ENCODE results near the gene UACA.
"Not testable (repeated sequence)": the region's sequence is repeated elsewhere in the genome, so short reads cannot be mapped to it uniquely, and the experiment has no call there.

Gene UACA

DNA sequence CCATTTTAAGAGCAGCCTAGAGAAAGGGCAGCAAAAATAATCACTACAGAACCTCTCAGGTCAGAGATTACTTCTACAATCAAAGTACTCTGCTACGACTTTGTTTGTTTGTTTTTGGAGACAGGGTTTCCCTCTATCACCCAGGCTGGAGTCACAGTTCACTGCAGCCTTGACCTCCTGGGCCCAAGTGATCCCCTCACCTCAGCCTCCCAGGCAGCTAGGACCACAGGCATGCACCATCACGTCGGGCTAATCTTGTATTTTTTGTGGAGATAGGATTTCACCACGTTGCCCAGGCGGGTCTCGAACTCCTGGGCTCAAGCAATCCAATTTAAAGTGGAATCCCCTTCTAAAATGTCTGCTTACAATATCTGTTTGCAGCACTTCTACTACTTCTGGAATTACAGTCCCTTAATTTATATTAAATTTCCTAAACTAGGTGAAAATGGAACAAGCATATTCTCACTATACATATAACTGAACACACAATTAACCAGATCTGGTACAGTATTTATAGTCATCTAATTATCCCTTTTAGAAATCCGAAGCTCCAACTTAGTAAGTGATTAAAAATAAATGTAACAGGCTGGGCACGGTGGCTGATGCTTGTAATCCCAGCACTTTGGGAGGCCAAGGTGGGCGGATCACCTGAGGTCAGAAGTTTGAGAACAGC lies 4.4 kb downstream of the UACA start:
- DNase-seq (ENCODE audit: low read depth, low spot score): no peak

DNA sequence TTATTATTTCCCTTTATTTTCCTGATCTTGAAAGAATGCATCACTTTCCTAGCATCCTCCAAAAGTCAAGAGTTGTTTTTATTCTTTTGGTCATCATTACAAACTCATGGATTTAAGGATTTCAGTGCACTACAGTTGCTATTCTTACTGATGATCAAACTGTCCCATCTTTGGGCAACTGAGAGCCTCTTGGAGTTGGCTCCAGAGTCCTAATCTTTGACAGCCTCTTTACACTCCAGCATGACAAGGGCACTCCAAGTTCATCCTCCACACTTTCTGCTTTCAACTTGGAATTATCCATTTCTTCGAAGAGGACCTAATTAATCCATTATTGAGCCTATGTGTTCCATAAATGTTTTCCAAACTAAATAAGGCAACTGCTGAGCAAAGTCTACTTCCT lies 5.7 kb downstream of the UACA start:
- no peak for DNase-seq (ENCODE audit: low read depth, low spot score)

DNA sequence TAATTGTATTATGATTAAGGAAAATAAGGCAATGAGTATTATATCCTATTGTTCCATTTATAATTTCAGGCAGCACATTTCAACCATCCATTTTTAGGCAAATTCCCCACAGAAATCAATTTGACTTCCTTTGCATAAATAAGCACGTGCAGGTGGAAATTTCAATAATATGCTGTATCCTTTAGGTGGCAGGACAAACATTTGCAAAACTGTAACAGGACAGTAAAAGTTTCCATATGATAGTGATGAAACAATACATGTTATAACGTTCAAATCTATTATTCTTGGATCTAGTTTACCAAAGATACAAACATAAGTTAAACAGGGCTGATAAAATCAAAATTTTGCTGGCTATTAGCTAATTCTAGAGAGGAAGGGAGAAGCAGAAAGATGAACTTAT lies 8.5 kb downstream of the UACA start:
- no peak for DNase-seq (ENCODE audit: low read depth, low spot score)

DNA sequence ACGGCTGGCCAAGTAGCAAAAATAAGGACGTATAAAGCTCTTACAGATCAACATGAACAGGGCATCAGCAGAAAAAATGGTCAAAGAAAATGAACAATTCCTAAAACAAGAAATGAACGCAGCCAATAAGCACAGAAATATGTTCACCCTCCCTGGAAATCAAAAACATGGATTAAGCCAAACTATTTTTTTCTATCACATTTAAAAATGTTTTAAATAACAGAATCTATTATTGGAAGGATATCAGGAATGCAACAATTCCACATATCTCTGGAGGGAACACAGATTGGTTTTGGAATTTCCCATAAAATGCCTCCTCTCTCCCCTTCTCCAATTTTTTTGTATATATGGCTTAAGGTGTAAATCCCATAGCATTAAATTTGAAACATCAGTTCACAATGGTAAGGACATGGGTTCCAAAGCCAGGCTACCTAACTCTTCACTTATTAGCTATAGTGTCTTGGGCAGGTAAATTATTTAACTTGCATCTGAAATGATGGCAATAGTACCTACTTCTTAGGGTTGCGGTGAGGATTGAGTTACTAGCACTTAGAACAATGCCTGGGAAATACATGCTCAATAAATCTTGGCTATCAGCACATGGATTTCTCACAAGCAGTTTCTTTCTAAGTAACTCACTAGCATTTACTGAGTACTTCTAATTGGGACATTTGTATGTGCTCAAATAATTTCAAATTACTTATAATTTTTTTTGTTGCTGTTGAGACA lies 10.1 kb downstream of the UACA start:
- no peak for DNase-seq (ENCODE audit: low read depth, low spot score)

DNA sequence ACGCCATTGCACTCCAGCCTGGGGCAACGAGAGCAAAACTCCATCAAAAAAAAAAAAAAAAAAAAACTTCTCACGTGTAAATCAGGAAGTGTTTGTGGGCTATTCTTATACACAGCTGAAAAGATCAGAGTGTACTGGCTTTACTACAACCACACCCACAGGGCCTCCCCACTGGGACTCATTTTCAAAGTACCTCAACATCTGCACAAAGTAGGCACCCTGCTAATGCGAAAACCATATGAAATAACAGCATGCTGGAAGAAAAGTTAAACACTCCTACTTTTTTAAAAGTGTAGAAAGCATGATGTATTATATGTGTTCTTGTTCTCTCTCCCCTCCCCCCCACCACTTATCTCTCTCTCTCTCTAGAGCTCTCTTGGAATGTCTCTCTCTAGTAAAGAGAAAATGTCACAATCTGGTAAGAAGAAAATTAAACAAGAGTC lies 11.1 kb downstream of the UACA start:
- DNase-seq (ENCODE audit: low read depth, low spot score): no peak

DNA sequence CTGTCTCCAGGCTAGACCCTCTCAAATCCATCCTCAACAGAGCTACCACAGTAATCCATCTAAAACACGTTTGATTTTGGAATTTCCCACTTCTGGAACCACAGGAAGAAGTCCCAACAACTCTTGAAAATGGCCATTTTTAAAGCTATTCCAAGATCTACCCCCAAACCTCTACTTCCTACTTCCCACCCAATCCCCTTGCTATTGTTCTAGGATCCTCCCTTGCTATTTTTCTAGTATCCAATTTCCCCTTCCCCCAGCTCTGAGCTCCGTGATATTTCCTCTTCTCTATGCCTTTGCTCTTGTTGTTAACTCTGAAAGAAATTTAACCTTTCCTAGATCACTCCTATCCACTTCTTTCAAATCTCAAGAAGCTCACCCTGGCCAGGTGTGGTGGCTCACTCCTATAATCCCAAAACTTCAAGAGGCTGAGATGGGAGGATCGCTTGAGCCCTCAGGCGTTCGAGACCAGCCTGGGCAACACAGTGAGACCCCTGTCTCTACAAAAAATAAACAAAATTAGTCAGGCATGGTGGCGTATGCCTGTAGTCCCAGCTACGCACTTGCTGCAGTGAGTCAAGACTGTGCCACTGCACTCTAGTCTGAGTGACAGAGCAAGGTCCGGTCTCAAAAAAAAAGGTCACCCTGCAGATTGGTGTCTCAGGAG lies 13.0 kb downstream of the UACA start:
- DNase-seq (ENCODE audit: low read depth, low spot score): no peak

DNA sequence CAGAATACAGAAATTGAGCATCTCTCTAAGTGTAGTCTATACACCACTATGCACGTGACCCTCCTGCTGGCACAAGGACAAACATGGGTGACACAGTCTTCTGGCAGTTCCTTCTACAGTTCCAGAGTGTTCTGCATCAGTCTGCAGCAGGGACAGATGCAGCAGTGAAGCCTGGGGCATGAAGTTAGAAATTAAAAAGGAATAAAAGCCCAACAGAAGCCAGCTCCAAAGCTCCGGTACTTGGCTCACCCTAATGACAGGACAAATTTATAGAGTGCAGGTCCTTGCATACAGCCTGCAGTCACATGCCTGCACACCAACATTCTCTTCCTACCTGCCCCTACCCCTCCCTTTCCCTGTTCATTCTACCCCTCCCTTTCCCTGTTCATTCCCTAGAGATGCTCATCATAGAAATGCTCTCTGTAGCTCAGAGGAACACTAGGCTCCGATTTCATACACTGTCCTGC lies 15.0 kb downstream of the UACA start:
- DNase-seq (ENCODE audit: low read depth, low spot score): no peak

DNA sequence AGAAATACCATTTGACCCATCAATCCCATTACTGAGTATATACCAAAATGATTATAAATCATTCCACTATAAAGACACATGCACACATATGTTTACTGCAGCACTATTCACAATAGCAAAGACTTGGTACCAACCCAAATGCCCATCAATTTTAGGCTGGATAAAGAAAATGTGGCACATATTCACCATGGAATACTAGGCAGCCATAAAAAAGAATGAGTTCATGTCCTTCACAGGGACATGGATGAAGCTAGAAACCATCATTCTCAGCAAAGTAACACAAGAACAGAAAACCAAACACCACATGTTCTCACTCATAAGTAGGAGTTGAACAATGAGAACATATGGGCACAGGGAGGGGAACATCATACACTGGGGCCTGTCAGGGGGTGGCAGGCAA lies 16.8 kb downstream of the UACA start:
- not testable (repeated sequence) for DNase-seq (ENCODE audit: low read depth, low spot score)

DNA sequence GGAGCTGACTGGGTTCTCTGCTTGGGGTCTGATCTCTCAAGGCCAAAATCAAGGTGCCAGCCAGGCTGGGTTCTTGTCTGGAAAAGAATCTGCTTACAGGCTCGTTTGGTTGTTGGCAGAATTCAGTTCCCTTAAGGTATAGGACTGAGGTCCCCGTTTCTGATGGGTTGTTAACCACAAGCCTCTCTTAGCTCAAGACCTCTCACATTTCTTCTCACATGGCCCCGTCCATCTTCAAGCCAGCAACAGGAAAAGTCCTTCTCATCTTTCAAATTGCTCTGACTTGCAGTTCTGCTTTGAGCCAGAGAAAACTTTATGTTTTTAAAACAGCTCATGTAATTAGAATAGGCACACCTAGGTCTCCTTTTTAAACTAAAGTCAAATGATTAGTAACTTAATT lies 20.4 kb downstream of the UACA start:
- no peak for DNase-seq (ENCODE audit: low read depth, low spot score)

DNA sequence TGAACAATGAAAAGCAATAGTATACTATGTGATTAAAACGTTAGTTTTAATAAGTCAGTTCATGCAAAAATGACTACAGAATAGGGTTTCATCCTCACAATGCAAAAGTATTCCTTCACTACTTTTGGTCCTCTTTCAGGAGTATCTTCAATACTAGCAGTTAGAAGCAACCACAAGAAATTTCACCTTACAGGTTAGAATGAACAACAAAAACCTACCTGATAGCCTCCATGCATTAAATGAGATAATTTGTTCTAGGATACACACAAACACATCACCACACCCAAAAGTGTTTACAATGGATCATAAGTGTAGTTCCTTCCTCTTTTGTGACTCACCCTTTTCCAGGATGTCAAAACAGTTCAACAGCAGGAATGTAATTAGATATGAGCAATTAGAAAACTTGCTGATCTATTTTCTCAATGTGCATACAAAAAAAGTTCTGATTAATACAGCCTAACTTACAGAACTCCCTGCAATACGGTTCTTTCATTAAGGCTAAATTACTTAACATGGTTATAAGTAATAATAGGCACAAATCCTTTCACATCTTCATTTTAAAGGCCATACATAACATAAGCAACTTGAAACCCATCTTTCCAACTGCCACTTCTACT lies 21.6 kb downstream of the UACA start:
- DNase-seq (ENCODE audit: low read depth, low spot score): no peak

DNA sequence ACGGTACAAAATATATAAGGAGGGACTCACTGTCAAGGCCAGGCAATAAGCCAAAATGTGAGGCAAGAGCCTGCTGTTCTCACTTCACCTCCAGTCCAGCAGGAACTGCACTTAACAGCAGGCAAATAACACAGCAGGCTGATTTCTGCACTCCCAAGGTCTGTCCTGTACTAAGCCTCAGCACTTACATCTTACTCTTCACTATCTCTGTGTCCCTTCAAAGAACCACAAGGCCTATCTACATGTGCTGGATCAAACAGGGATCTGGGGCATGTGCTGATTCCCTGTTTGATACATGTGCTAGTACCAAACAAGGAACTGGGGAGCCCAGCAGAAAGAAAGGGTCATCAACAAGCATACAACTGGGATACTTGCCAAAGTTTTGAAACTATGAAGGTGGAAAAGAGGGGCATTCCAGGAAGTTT lies 22.2 kb downstream of the UACA start:
- no peak for DNase-seq (ENCODE audit: low read depth, low spot score)

DNA sequence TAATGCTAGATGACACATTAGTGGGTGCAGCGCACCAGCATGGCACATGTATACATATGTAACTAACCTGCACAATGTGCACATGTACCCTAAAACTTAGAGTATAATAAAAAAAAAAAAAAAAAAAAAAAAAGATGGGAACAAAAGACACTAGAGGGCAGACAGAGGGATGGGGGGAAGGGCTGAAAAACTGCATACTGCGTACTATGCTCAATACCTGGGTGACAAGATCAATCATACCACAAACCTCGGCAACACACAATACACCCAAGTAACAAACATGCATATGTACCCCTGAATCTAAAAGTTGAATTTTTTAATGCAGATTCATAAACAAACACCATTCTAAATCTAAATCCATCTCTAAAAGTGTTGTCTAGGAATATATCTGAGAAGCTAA lies 28.3 kb downstream of the UACA start:
- DNase-seq (ENCODE audit: low read depth, low spot score): not testable (repeated sequence)

DNA sequence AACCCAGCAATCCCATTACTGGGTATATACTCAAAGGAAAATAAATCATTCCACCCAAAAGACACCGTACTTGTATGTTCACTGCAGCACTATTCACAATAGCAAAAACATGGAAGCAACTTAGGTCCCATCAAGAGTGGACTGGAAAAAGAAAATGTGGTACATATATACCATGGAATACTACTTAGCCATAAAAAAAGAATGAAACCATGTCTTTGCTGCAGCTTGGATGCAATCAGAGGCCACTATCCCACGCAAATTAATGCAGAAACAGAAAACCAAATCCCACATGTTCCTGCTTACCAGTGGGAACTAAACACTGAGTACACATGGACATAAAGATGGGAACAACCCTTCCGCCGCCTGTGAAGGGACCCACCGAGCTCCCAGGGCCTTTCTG lies 34.2 kb downstream of the UACA start:
- no peak for DNase-seq (ENCODE audit: low read depth, low spot score)

DNA sequence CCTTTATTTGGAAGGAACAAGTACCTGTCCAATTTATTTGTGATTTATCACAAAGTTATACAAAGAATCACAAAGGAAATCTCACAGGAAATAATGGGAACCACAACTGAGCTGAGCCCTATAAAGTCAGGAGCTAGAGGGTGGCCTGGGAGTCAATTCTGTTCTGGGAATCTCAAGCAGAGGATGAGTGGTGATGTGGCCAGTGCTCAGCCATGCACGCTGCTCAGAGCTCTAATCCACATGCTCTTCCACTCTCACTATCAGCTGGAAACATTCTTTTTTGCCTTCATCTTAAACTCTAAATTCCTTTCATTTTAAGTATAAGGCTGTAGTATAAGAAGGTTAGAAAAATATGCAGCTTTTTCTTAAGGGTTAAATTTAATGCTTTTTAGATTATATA lies 36.6 kb downstream of the UACA start:
- DNase-seq (ENCODE audit: low read depth, low spot score): no peak

DNA sequence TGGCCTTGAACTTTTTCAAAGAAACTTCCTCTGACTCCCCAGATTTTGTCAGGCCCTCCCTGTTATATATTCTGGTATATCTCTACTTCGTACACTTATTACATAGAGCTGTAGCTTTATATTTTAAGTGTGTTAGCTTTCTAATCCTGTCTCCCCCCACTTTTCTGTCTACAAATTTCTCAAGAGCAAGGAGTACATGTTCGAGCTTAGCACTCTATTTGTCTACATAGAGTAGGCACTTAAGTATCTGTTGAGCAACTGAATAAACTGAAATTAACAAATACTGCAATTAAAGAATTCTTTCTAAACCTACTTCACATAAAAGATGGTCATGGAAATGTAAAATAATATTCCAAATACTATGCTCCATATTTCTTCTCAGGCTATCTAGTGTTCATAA lies 39.4 kb downstream of the UACA start:
- DNase-seq (ENCODE audit: low read depth, low spot score): no peak

DNA sequence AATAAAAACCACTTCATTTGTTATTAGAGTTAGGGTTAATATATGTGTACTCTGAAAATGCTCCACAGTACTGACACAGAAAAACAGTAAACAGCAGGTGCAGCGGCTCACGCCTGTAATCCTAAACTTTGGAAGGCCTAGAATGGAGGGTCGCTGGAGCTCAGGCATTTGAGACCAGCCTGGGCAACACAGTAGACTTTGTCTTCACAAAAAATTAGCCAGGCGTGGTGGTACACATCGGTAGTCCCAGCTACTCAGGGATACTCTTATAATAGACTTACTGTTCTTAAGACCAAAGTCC lies 40.3 kb downstream of the UACA start:
- no peak for DNase-seq (ENCODE audit: low read depth, low spot score)

DNA sequence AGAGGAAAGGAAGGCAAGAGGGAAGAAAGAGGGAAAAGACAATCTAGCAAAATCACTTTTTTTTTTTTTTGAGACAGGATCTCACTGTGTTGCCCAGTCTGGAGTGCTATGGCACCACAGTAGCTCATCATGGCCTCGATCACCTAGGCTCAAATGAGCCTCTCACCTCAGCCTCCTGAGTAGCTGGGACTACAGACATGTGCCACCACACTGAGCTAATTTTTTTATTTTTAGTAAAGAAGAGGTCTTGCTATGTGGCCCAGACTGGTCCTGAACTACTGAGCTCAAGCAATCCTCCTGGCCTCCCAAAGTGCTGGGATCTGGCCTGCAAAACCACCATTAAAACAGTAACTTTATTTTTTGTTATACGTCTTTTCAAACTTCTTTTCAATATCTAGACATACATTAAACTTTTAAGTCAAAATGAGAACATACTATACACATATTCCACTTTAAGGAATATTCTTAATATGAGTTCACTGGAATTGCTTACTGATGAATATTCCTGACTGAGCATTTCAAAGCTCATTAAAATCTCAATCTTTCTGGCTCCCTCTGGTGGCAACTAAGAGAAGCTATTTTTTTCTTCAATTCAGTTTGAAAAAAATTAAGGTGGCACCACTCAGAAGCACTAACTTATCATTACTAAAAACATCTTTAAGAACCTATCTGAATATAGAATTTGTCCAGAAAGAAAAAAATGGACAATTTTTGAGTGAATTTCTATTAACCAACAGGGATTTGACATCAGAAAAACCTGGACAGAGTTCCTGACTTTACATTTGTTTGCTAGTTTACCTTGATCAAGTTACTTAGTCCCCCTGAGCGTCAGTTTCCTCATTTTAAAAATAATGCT lies 40.9 kb downstream of the UACA start:
- no peak for DNase-seq (ENCODE audit: low read depth, low spot score)

DNA sequence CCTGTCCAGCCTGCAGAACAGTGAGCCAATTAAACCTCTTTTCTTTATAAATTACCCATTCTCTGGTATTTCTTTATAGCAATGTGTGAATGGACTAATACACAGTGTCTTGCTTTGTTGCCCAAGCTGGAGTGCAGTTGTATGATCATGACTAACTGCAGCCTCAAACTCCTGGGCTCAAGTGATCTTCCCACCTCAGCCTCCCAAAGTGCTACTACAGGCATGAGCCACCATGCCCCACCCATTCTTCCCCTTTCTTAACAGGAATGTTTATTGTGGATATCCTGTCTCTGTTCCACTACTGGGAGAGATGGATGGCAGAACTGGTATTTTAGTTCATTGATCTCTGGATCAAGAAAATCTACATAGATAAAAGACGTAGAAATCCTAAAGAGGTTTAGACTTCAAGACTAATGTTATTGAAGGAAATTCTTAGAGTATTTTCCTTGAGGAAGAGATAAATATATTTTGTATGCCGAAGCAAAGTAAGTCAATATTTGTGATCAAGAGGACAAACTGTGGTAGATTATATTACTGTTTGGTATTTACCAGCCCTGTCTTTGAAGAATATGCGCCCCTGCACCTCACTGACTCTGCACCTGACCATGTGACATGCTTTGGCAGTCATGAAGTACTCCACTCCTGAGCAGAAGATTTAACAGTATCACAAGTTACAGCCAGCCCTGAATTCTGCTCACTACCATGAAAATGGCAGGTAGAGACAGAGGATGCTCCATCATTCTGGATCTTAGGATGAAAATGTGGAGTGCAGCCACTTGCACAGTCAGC lies 42.9 kb downstream of the UACA start:
- no peak for DNase-seq (ENCODE audit: low read depth, low spot score)

DNA sequence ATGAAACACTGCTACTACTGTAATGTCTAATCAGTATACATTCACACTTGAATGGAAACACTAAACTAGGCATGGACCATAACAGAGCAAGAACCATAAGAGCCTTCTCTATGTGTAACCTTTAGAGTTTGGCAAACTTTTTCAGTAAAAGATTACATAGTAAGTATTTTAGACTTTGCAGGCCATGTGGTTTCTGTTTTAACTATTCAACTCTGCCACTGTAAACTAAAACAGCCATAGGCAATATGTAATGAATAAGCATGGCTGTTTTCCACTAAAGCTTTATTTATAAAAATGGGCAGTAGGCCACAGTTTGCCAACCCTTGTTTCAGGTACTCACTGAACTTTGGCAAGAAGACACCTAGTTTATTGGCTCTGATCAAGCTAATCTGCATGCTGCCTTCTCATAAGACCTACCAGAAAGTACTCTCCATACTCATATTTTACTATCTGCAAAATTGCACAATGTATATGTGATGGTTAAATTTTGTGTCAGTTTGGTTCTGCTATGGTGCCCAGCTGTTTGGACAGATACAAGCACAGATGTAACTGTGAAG lies 46.0 kb downstream of the UACA start:
- DNase-seq (ENCODE audit: low read depth, low spot score): no peak

DNA sequence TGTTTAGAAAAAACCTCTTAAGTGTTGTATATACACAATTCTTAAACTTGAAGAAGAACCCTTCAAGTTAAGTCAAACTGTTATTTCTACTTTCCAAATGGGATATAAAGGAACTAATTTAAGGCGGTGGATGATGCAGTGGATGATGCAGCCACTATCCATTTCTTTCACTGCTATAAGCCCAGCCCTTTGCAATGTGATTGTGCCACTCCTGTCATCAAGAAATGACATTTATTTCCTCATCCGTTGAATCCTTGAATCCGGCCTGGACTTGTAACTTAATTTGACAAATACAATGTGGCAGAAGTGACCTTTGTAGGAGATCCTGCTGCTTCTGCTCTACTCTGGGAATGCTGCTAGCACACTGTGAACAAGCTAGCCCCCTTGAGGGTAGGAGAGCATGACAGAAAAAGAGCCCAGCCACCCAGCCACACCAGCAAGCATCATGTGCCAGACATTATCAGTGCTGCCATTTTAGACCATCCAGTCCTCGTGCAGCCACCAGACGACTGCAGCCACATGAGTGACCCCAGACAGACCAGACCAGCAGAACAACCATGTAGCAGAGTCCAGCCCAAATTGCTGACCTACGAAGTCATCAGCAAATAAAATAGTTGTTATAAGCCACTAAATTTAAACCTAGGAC lies 47.4 kb downstream of the UACA start:
- DNase-seq (ENCODE audit: low read depth, low spot score): no peak
